ENCODE results near the gene RAD51C.

GRCh38 chr17:58686980-58687379 lies 5.4 kb upstream of the RAD51C start:
- TF ChIP-seq POLR2AphosphoS5 (IDR thresholded peaks at IDR 0.05; ENCODE audit: low read length) (no peak), BCL11A (IDR thresholded peaks at IDR 0.05; ENCODE audit: low read depth, low read length) (no peak), HDAC2 (IDR thresholded peaks at IDR 0.05) (no peak), PRDM15 (CRISPR knock-in tag; IDR thresholded peaks at IDR 0.05) (no peak), ZNF274 (IDR thresholded peaks at IDR 0.05; ENCODE audit: insufficient read depth, insufficient read length) (no peak), POLR2A (IDR thresholded peaks at IDR 0.05; ENCODE audit: low read depth, low read length) (no peak), EP300 (IDR thresholded peaks at IDR 0.05; ENCODE audit: borderline replicate concordance in 1 of 2, control insufficient read depth in 1 of 2, low read depth in 2 of 2, low read length in 2 of 2) (no peak)
- TF ChIP-seq, protein P1, sequence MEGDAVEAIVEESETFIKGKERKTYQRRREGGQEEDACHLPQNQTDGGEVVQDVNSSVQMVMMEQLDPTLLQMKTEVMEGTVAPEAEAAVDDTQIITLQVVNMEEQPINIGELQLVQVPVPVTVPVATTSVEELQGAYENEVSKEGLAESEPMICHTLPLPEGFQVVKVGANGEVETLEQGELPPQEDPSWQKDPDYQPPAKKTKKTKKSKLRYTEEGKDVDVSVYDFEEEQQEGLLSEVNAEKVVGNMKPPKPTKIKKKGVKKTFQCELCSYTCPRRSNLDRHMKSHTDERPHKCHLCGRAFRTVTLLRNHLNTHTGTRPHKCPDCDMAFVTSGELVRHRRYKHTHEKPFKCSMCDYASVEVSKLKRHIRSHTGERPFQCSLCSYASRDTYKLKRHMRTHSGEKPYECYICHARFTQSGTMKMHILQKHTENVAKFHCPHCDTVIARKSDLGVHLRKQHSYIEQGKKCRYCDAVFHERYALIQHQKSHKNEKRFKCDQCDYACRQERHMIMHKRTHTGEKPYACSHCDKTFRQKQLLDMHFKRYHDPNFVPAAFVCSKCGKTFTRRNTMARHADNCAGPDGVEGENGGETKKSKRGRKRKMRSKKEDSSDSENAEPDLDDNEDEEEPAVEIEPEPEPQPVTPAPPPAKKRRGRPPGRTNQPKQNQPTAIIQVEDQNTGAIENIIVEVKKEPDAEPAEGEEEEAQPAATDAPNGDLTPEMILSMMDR (IDR thresholded peaks at IDR 0.05 in 2 of 3, conservative IDR thresholded peaks at IDR 0.05 in 1 of 3; ENCODE audit: control insufficient read depth in 2 of 3, extremely low read depth in 1 of 3, insufficient read depth in 1 of 3, low read depth in 3 of 3, low read length in 3 of 3), result no peak

All from GM12878 (cell line).